GM12801 (cell line): Measurements from ENCODE around the gene ZNF883.

Source experiments
- TF ChIP-seq, protein P1 (sequence below): IDR thresholded peaks from one replicate; pipeline ENCODE4 v1.5.1; 2011; ENCODE audit warnings: control low read depth; ENCODE audit not compliant: insufficient read length; ENCODE audit errors: extremely low read depth

The ZNF883 gene

DNA sequence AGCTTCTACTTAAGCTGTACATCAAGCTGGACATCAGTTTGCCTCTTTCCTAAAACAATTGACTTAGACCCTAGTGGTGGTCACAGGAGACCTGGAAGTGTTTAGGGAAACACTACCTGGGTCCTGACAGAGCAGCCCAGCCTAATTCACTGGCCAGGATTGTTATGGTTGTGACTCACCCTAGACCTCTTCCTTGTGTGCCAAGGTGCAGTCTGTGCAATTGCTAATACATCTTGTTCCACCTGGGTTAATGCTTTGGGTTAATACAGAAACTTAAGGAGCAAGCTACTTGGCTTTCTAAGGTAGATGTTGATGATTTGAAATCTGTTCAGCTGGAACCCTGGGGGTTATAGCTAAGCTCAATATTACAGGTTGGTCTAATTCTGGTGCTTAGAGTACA, 72.6 kb downstream of the ZNF883 start:
- TF ChIP-seq, protein P1, sequence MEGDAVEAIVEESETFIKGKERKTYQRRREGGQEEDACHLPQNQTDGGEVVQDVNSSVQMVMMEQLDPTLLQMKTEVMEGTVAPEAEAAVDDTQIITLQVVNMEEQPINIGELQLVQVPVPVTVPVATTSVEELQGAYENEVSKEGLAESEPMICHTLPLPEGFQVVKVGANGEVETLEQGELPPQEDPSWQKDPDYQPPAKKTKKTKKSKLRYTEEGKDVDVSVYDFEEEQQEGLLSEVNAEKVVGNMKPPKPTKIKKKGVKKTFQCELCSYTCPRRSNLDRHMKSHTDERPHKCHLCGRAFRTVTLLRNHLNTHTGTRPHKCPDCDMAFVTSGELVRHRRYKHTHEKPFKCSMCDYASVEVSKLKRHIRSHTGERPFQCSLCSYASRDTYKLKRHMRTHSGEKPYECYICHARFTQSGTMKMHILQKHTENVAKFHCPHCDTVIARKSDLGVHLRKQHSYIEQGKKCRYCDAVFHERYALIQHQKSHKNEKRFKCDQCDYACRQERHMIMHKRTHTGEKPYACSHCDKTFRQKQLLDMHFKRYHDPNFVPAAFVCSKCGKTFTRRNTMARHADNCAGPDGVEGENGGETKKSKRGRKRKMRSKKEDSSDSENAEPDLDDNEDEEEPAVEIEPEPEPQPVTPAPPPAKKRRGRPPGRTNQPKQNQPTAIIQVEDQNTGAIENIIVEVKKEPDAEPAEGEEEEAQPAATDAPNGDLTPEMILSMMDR = no peak

DNA sequence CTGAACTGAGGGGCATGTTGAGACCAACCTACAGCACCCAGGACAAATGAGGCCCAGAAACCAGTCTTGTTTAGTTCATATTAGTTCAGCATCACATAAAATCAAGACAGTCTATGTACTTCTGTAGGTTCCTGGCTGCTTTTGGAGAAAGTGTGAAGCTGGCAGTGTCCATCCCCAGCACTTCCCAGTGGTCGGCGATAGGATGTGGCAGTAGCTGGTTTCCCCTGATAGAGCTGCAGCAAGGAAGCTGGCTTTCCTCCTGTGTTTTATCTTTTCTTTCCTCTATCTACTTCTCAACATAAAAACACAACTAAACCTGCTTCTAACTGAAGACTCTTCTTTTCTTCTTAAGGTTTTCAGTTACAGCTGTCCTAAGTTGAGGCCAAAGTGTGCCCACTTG, 78.3 kb downstream of the ZNF883 start:
- TF ChIP-seq, protein P1 = no peak

DNA sequence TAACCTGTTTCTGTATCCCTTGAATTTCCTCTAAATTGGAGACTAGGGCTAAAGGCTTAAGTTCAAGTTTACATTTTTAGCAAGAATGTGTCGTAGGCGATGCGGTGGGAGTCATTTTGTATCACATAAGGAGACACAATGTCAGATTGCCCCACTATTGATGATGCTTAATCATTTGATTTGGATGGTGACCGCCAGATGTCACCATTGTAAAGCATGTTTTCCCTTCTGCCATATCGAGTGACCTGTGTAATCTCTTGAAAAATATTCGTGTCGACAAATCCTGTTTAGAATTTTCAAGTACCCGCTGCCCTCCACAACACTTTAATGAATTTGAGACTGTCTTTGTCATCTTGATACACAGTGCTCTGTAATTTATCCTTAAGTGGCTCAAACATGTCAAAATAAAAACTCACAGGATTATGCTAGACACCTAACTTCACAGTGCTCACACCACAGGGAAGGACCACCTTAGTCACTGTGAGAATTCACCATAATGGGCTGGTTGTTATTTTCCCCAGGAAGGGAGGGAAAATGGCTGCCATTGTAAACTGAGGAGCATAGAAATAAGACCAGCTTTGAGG, 86.8 kb downstream of the ZNF883 start:
- TF ChIP-seq, protein P1 = no peak

DNA sequence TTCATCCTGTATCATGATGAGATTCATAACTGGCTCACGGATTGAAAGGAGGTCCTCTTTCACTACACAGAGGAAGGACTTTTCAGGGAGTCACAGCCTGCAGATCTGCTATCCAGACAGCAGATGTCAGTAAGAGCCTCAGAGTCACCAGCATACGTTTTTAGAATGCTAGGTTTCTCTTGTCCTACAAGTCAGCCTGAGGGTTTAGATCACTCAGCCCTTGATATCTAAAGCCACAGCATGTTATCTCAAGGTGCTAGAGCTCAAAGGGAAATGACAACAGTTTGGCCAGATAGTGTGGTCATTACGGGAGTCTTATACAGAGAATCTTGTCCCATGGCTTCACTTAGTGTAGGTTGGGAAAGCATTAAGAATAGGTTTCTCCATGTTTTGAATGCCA, 90.4 kb downstream of the ZNF883 start:
- TF ChIP-seq, protein P1 = no peak

DNA sequence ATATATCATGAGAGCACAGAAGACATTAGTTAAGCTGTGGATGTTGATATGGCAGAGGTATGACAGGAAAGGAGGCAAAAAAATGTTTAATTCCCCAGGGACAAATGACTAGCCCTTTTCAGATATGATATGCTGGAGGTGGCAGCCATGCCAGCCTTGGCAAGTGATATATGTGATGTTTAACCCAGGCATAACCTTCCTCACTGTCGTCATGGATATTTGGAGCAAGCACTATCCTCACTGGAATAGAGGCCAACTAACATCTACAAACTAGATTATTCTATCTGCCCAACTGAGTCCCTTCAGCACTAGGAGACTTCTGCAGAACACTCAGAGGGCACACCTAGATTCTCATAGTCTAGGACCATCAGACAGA, 94.0 kb downstream of the ZNF883 start:
- TF ChIP-seq, protein P1 = no peak

DNA sequence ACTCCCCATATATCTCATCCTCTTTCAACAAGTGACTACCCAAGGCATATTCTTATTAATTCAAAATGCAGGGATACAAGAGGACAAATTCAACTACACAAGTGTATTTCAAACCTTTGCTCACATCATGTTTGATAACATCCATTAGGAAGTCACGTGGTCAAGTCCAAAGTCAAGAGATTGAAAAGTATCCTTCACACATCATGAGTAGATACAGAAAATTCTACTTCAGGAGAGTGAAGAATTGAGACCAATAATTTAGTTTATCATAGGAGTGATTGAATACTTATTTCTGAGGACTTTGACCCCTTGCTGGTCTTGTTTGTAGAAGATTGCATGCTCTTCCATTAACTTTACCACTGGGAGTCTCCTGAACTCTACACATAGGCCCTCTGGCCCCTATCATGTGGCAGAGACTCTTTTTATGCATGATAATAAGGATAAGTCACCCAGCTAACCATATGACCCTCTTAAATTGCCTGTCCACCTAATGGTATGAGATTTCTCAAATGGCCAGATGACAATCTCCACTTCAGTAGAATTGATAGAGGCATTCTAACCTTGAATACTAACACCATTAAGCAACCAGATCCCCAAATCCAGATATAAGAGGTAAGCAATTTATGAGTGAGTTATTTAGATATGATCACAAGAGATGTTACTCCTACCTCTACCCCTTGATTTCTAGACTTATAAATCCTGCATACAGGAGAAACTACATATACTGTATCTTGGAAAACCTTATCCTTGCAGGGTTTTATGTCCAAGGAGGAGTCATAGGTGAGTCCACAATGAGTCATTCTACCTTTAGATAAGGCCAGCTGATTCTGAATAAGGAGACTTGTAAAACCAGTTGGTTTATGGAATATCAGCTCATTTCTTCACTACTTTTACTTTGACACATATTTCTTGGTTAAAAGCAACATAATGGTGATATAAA, 94.7 kb downstream of the ZNF883 start:
- TF ChIP-seq, protein P1 = no peak

DNA sequence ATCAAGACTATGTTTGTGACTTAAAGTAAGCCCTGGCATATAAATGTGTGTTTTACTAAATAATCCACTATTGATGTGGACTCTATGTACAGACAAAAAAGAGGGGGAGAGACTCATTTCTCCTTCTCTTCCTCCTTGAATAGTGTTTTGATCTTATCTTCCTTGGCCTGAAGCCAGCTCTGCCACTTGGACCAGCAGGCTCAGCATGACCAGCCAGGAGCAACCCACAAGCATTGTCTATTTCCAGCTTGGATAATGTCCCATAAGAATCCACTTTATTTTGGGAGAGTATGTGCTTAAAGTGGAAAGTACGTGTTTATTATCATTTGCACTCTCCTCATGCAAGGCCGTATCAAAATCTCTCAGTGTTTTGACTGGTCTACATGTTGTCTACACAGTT, 97.5 kb downstream of the ZNF883 start:
- TF ChIP-seq, protein P1 = no peak
